ENCODE measurements around the gene PDCD1LG2.

The PDCD1LG2 gene

DNA sequence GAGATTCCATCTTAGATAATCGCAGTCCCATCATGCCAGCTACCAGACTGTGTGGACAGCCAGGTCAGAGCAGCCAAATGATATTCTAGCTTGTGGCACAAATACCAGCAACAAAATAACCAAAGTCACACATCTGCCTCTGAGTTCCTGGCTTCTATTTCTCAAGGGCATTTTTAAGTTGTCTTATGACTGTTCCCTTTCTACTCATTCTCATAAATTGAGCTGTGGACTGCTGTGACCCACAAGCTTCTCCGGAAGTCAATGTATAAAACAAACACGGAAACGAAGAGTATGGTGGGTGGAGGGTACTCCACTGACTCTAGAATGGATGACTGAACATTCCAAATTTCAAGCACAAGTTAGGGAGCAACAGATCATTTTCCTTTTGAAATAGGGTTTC is 43.9 kb downstream of the PDCD1LG2 start:
- DNase-seq (ENCODE audit: low spot score) = no peak
- no peak overlapping the region for H2BK5ac ChIP-seq (ENCODE audit: low read length)
- no peak overlapping the region for H3K9ac ChIP-seq (ENCODE audit: low read depth, low read length, poor library complexity)
- H4K8ac ChIP-seq (ENCODE audit: low read depth, low read length) = no peak overlapping the region
- H3K4me2 ChIP-seq (ENCODE audit: insufficient read depth, low read length, poor library complexity, severe bottlenecking) = no peak overlapping the region
- H3K4me1 ChIP-seq (ENCODE audit: control insufficient read depth in 2 of 2, insufficient read depth in 1 of 2, low read depth in 1 of 2, low read length in 2 of 2) = peaks cover 7 to 15% of the 10 kb centered on the region in 2 donors
- no peak overlapping the region for H4K91ac ChIP-seq (ENCODE audit: low read depth, low read length, poor library complexity)
- no CpG with 5 or more reads among the region's 4 CpGs for WGBS, 2 donors (ENCODE audit: extremely low coverage in 2 of 2, insufficient read length in 2 of 2, insufficient replicate concordance in 1 of 2)
- H2BK15ac ChIP-seq (ENCODE audit: low read length) = no peak overlapping the region
- no peak overlapping the region for H2BK120ac ChIP-seq (ENCODE audit: low read depth, low read length)
- no peaks in the 10 kb centered on the region for H3K36me3 ChIP-seq (replicated peaks in 1 of 2; ENCODE audit: control insufficient read depth in 2 of 2, insufficient read depth in 2 of 2, low read length in 2 of 2)
- H3K14ac ChIP-seq (ENCODE audit: low read length) = no peak overlapping the region
- no peaks in the 10 kb centered on the region for H3K27me3 ChIP-seq (ENCODE audit: control insufficient read depth in 3 of 3, insufficient read depth in 3 of 3, low read depth in 1 of 3, low read length in 3 of 3)
- no peaks in the 10 kb centered on the region for H3K79me1 ChIP-seq (ENCODE audit: low read depth, low read length)
- no peak overlapping the region for H3K4ac ChIP-seq (ENCODE audit: low read length)
- no peak overlapping the region for H3K23ac ChIP-seq (ENCODE audit: low read depth, low read length, poor library complexity)
- no peaks in the 10 kb centered on the region for H3K9me3 ChIP-seq (replicated peaks in 1 of 2; ENCODE audit: control insufficient read depth in 2 of 2, insufficient read depth in 1 of 2, low read depth in 1 of 2, low read length in 2 of 2)
- H2AFZ ChIP-seq (ENCODE audit: low read length) = no peak overlapping the region
- H2BK12ac ChIP-seq (ENCODE audit: low read length) = no peak overlapping the region
- no peak overlapping the region for H3K4me3 ChIP-seq (ENCODE audit: low read length in 2 of 2)
- H3K27ac ChIP-seq (replicated peaks; ENCODE audit: low read length) = no peak overlapping the region
- no peak overlapping the region for H2AK5ac ChIP-seq (ENCODE audit: low read depth, low read length)
- H3K18ac ChIP-seq (ENCODE audit: low read length) = no peak overlapping the region

DNA sequence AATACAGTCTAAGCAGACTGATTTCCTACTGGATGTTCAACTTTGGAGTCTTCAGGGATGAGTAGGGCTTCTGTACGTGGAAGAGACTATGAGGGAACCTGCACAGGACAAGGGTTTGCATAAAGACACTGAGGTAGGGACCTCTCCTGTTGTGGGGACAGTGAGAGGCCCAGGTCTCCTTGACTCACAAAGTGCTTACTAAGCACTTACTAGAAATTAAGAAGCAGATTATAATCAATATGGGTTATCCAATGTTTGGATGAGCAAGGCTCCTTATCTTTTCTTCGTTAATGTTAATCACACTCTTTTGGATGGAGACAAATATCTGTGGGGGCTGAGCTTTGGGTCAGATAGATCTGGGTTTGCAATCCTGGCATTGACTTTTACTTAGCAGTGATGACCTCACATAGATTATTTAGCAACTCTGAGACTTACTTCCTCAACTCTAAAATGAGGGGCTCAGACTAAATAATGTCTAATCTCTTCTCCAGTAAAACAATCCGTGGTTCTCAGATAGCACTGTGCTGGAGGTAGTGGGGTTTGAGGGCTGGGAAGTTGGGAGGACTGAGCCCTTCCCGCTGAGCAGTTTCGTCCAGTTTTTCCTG is 45.9 kb downstream of the PDCD1LG2 start:
- H2AK5ac ChIP-seq (ENCODE audit: low read depth, low read length) = no peak overlapping the region
- H3K79me1 ChIP-seq (ENCODE audit: low read depth, low read length) = no peaks in the 10 kb centered on the region
- H3K4ac ChIP-seq (ENCODE audit: low read length) = no peak overlapping the region
- H3K14ac ChIP-seq (ENCODE audit: low read length) = no peak overlapping the region
- no peak overlapping the region for H4K8ac ChIP-seq (ENCODE audit: low read depth, low read length)
- H2BK5ac ChIP-seq (ENCODE audit: low read length) = no peak overlapping the region
- no peak overlapping the region for H3K4me2 ChIP-seq (ENCODE audit: insufficient read depth, low read length, poor library complexity, severe bottlenecking)
- H4K91ac ChIP-seq (ENCODE audit: low read depth, low read length, poor library complexity) = no peak overlapping the region
- H3K27me3 ChIP-seq (ENCODE audit: control insufficient read depth in 3 of 3, insufficient read depth in 3 of 3, low read depth in 1 of 3, low read length in 3 of 3) = no peaks in the 10 kb centered on the region
- peaks cover 7 to 15% of the 10 kb centered on the region in 2 donors for H3K4me1 ChIP-seq (ENCODE audit: control insufficient read depth in 2 of 2, insufficient read depth in 1 of 2, low read depth in 1 of 2, low read length in 2 of 2)
- DNase-seq (ENCODE audit: low spot score) = no peak
- H2AFZ ChIP-seq (ENCODE audit: low read length) = no peak overlapping the region
- no peak overlapping the region for H3K9ac ChIP-seq (ENCODE audit: low read depth, low read length, poor library complexity)
- H3K18ac ChIP-seq (ENCODE audit: low read length) = no peak overlapping the region
- H3K9me3 ChIP-seq (replicated peaks in 1 of 2; ENCODE audit: control insufficient read depth in 2 of 2, insufficient read depth in 1 of 2, low read depth in 1 of 2, low read length in 2 of 2) = no peaks in the 10 kb centered on the region
- H2BK12ac ChIP-seq (ENCODE audit: low read length) = no peak overlapping the region
- no peak overlapping the region for H3K27ac ChIP-seq (replicated peaks; ENCODE audit: low read length)
- H2BK120ac ChIP-seq (ENCODE audit: low read depth, low read length) = no peak overlapping the region
- H3K23ac ChIP-seq (ENCODE audit: low read depth, low read length, poor library complexity) = no peak overlapping the region
- H3K4me3 ChIP-seq (ENCODE audit: low read length in 2 of 2) = no peak overlapping the region
- H3K36me3 ChIP-seq (replicated peaks in 1 of 2; ENCODE audit: control insufficient read depth in 2 of 2, insufficient read depth in 2 of 2, low read length in 2 of 2) = no peaks in the 10 kb centered on the region
- H2BK15ac ChIP-seq (ENCODE audit: low read length) = no peak overlapping the region
- WGBS, 2 donors (ENCODE audit: extremely low coverage in 2 of 2, insufficient read length in 2 of 2, insufficient replicate concordance in 1 of 2) = no CpG with 5 or more reads among the region's 5 CpGs

DNA sequence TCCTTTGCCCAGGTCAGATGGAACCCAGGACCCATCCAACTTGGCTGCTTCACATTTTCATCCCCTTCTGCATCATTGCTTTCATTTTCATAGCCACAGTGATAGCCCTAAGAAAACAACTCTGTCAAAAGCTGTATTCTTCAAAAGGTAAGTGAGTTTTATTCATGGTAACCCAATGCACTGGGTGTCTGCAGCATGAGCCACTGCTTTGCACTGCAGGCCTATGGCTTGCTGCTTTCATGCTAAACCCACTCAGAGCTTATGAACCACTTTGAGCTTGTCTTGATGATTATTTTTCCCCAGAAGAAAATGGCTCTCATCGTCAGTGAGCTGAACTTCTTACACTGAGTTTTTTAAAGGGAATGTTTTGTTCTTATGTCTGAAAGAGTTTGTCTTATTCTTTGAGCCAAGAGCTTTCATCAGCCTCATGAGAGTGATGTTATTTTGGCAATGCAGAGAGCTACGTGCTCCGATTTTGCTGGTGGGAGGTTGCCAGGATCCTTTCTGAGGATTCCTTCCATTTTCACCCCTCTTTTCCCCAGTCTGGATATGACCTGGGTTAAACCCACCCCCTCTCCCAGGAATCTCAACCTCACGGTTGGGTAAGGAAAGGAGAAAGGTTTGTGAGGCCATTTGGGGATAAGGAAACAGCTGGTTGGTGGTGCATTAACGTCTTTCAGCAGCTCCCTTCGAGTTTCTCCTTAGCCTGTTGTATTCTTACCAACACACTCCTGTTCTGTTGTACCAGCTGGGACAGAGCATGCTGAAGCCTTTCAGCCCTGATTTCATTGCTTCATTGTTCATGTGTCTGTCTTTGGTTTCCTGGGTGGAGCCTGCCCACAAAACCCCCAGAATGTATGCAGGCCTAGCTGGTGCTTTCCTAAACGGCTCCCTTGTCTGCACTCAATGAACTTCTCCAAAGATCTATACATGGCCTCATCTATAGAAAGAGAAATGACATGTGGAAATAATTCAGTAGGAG is 47.6 kb downstream of the PDCD1LG2 start:
- Histone ChIP-seq H3K4me2 (ENCODE audit: insufficient read depth, low read length, poor library complexity, severe bottlenecking) (no peak overlapping the region), H3K14ac (ENCODE audit: low read length) (no peak overlapping the region), H3K9me3 (replicated peaks in 1 of 2; ENCODE audit: control insufficient read depth in 2 of 2, insufficient read depth in 1 of 2, low read depth in 1 of 2, low read length in 2 of 2) (no peaks in the 10 kb centered on the region), H3K4me1 (ENCODE audit: control insufficient read depth in 2 of 2, insufficient read depth in 1 of 2, low read depth in 1 of 2, low read length in 2 of 2) (peaks cover 9 to 16% of the 10 kb centered on the region in 2 donors), H2BK12ac (ENCODE audit: low read length) (no peak overlapping the region), H3K27ac (replicated peaks; ENCODE audit: low read length) (no peak overlapping the region), H2AFZ (ENCODE audit: low read length) (peak overlapping the region; percentile 83), H3K79me1 (ENCODE audit: low read depth, low read length) (no peaks in the 10 kb centered on the region), H3K4me3 (ENCODE audit: low read length in 2 of 2) (no peak overlapping the region), H3K18ac (ENCODE audit: low read length) (no peak overlapping the region), H3K27me3 (ENCODE audit: control insufficient read depth in 3 of 3, insufficient read depth in 3 of 3, low read depth in 1 of 3, low read length in 3 of 3) (no peaks in the 10 kb centered on the region), H2AK5ac (ENCODE audit: low read depth, low read length) (no peak overlapping the region), H2BK120ac (ENCODE audit: low read depth, low read length) (no peak overlapping the region), H2BK15ac (ENCODE audit: low read length) (no peak overlapping the region), H4K8ac (ENCODE audit: low read depth, low read length) (no peak overlapping the region), H2BK5ac (ENCODE audit: low read length) (no peak overlapping the region), H3K23ac (ENCODE audit: low read depth, low read length, poor library complexity) (no peak overlapping the region), H4K91ac (ENCODE audit: low read depth, low read length, poor library complexity) (no peak overlapping the region), H3K9ac (ENCODE audit: low read depth, low read length, poor library complexity) (no peak overlapping the region), H3K36me3 (replicated peaks in 1 of 2; ENCODE audit: control insufficient read depth in 2 of 2, insufficient read depth in 2 of 2, low read length in 2 of 2) (no peaks in the 10 kb centered on the region), H3K4ac (ENCODE audit: low read length) (no peak overlapping the region)
- no CpG with 5 or more reads among the region's 7 CpGs for WGBS, 2 donors (ENCODE audit: extremely low coverage in 2 of 2, insufficient read length in 2 of 2, insufficient replicate concordance in 1 of 2)
- DNase-seq (ENCODE audit: low spot score) = no peak

DNA sequence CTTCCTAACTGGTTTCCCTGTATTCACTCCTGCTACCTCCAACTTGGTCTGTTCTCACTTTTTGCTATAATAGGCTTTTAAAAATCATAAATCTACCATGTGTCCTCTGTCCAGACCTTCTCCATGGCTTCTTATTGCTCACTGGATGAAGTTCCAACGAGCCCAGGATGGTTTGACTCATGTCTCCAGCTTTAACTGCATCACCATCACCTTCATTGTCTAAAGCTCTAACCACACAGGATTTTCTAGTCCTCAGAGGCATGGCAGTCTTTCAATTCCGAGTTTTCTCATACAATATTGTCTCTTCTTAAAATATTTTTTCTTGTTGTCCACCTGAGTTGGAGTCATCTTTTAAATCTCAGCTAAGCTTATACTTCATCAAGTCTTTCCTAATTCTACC is 49.3 kb downstream of the PDCD1LG2 start:
- Histone ChIP-seq H2BK5ac (ENCODE audit: low read length) (no peak overlapping the region), H3K4me3 (ENCODE audit: low read length in 2 of 2) (no peak overlapping the region), H3K27ac (replicated peaks; ENCODE audit: low read length) (no peak overlapping the region), H3K23ac (ENCODE audit: low read depth, low read length, poor library complexity) (no peak overlapping the region), H3K14ac (ENCODE audit: low read length) (no peak overlapping the region), H3K36me3 (replicated peaks in 1 of 2; ENCODE audit: control insufficient read depth in 2 of 2, insufficient read depth in 2 of 2, low read length in 2 of 2) (no peaks in the 10 kb centered on the region), H3K4me2 (ENCODE audit: insufficient read depth, low read length, poor library complexity, severe bottlenecking) (no peak overlapping the region), H2AK5ac (ENCODE audit: low read depth, low read length) (no peak overlapping the region), H2BK15ac (ENCODE audit: low read length) (no peak overlapping the region), H4K91ac (ENCODE audit: low read depth, low read length, poor library complexity) (no peak overlapping the region), H3K27me3 (ENCODE audit: control insufficient read depth in 3 of 3, insufficient read depth in 3 of 3, low read depth in 1 of 3, low read length in 3 of 3) (no peaks in the 10 kb centered on the region), H4K8ac (ENCODE audit: low read depth, low read length) (no peak overlapping the region), H3K4ac (ENCODE audit: low read length) (no peak overlapping the region), H2BK12ac (ENCODE audit: low read length) (no peak overlapping the region), H3K9me3 (replicated peaks in 1 of 2; ENCODE audit: control insufficient read depth in 2 of 2, insufficient read depth in 1 of 2, low read depth in 1 of 2, low read length in 2 of 2) (no peaks in the 10 kb centered on the region), H3K9ac (ENCODE audit: low read depth, low read length, poor library complexity) (no peak overlapping the region), H2BK120ac (ENCODE audit: low read depth, low read length) (no peak overlapping the region), H3K79me1 (ENCODE audit: low read depth, low read length) (no peaks in the 10 kb centered on the region), H3K18ac (ENCODE audit: low read length) (no peak overlapping the region), H2AFZ (ENCODE audit: low read length) (no peak overlapping the region), H3K4me1 (ENCODE audit: control insufficient read depth in 2 of 2, insufficient read depth in 1 of 2, low read depth in 1 of 2, low read length in 2 of 2) (peaks cover 11 to 23% of the 10 kb centered on the region in 2 donors)
- no CpG with 5 or more reads among the region's 2 CpGs for WGBS, 2 donors (ENCODE audit: extremely low coverage in 2 of 2, insufficient read length in 2 of 2, insufficient replicate concordance in 1 of 2)
- no peak for DNase-seq (ENCODE audit: low spot score)

Measured in neuronal stem cell (in vitro differentiated cells).